Stimulated activated CD4-positive, alpha-beta T cell treated with anti-CD3 and anti-CD28 coated beads, TNF-alpha, amount 100 ng/mL, for 1 hour (primary cell): ENCODE results near the gene ZNF311.
A peak's percentile ranks its signal among the peaks of the same experiment; 100 is the strongest.

Experiments used
- DNase-seq, 3 donors: peaks; one replicate each; pipeline ENCODE4 v3.0.0-alpha.2; 2020; ENCODE audit warnings: low read depth in 3 of 3, low spot score in 1 of 3

The ZNF311 gene

DNA sequence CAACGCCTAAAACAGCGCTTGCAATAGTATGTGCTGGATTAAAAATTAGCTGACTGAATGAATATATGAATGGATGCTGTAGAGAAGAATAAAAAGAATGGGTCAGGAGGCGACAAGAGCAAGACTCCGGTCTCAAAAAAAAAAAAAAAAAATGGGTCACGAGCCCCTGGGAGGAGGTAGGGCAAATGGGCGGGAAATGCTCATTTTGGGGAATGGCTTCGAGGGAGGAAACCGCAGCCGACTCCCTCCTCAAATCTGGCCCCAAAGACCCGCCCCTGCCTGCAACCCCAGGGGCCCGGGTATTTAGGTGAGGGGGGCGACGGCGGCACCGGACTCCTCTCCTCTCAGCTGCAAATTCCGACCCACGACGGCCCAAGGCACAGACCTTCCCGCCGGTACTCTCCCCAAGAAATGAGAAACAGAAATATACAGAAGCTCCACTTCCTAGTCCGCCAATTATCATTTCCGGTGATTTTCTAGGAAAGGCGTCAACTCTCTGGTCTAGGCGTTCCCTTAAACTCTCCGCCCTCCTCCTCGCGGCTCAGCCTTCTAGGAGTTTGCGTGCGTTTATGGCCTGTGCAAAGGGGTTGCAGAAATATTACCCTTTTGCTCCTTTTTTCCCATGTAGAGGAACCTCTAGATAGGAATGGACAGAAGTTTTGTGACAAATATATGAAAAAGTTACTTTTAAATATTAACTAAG, at the start of gene ZNF311:
TSS of gene ZNF311 (minus strand) at position 133 of the 703 bp plus-strand sequence. CDS start 1,361 bp downstream, outside the sequence.
- no peak for DNase-seq

DNA sequence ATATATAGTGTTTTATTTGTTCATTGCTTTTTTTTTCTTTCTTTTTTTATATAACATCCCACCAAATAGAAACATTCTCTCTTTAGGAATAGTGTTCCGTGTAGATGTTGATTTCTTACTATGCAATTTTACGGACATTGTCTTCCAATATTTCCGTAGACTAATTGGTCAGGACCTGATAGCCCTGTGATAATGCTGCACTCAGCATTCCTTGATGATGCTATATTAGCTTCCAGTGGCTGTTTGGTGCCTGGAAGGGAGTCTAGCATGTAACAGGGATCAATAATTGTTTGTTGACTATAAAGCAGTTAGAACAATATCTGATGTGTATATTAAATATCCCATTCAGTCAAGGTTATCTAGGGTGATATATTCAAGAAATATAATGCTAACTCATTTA, 46.6 kb upstream of the ZNF311 start:
- DNase-seq = no peak

DNA sequence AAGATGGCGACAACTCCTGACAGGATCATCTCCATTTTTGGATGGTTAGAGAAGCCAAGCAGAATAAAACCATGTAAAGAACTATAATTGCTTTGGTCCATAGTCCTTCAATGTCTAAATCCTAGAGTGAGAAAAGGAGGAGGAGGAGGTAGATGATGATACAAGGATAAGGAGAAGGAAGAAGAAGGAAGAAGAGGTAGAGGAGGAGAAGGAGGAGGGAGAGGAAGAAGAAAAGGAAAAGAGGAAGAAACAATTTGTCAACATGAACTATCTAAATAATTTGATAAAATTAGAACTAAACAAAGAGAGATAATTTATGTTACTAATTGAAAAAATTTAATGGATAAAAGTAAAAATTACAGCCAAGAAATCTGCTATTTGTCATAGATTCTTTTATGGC, 40.0 kb upstream of the ZNF311 start, which contains the start of gene OR2W1:
TSS of gene OR2W1 (minus strand) at position 101 of the 400 bp plus-strand sequence. CDS start at position 101, 0 bp downstream.
- no peak for DNase-seq

DNA sequence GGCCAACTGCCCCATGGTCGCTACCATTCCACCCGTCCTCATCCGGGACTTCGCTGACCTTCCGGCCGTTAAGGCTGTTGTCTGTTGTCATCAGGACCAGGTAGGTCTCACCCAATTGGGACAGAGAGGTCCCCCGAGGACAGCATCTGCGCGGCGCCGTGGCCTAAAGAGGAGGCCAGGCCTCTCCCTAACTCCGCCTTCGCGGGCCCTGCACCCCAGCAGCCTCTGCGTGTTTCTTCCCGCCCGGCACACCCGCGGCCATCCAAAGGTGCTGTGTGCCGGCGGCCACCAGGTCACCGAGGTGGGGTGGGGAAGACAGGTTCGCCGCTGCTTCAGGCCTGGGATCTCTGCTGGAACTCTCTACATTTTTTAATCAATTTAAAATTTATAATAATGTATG, 30.8 kb upstream of the ZNF311 start:
- no peak for DNase-seq

DNA sequence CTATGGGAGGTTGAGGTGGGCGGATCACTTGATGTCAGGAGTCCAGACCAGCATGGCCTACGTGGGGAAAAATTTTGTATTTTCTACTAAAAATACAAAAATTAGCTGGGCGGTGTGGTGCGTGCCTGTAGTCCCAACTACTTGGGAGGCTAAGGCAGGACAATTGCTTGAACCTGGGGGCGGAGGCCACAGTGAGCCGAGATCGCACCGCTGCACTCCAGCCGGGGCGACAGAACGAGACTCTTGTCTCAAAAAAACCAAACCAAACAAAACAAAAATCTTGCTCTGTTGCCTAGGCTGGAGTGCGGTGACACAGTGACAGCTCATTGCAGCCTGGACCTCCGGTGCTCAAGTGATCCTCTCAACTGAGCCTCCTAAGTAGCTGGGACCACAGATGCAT, 23.7 kb upstream of the ZNF311 start:
- no peak for DNase-seq

GRCh38 chr6:29025927-29026585, 20.9 kb upstream of the ZNF311 start:
- no peak for DNase-seq

DNA sequence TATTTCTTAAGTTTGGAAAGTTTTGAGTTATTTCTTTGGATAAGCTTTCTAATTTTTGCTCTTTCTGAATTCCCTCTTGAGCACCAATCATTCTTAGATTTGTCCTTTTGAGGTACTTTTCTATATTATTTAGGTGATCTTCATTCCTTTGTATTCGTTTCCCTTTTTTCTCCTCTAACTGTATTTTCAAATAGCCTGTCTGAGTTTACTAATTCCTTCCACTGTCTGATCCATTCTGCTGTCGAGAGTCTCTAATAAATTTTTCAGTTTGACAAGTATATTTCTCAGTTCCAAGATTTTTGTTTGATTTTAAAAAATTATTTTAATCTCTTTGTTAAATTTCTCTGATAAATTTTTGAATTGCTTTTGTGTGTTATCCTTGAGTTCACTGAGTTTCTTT, 16.3 kb upstream of the ZNF311 start:
- DNase-seq = no peak

GRCh38 chr6:29019629-29020028, 14.5 kb upstream of the ZNF311 start:
- no peak for DNase-seq

GRCh38 chr6:29017428-29017802, 12.3 kb upstream of the ZNF311 start:
- DNase-seq = no peak

- DNase-seq = peak; percentile 58 to 70 (median 66)
Measured at GRCh38 chr6:29016559-29017427, 11.7 kb upstream of the ZNF311 start.

DNA sequence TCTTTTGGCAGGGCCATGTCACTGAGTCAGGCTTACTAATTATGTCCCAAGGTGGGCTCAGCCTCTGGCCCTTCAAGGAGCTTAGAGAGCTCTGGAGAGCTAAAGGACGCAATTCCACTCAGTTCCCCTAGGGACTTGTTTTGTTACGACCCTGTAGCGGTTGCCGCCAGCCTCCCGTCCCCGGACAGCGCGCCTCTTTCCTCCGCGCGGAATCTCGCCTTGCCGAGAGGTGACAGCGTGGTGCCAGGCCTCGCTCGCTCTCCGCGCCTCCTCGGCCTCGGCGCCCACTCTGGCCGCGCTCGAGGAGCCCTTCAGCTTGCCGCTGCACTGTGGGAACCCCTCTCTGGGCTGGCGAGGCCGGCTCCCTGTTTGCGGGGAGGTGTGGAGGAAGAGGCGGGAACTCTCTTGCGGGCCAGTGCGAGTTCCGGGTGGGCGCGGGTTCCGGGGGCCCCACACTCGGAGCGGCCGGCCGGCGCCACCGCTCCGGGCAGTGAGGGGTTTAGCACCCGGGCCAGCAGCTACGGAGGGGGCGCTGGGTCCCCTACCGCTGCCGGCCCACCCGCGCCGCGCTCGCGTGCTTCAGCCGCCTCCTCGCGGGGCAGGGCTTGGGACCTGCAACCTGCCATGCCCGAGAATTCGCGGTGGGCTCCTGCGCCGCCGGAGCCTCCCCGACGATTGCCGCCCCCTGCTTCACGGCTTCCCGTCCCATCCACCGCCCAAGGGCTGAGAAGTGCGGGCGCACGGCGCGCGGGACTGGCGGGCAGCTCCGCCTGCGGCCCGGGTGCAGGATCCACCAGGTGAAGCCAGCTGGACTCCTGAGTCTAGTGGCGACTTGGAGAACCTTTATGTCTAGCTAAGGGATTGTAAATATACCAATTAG, 9.9 kb upstream of the ZNF311 start:
- no peak for DNase-seq

- no peak for DNase-seq
Measured at GRCh38 chr6:29011276-29011734, 6.2 kb upstream of the ZNF311 start.

- DNase-seq = no peak
Measured at GRCh38 chr6:29009358-29009757, 4.2 kb upstream of the ZNF311 start.

GRCh38 chr6:29008089-29008488, 3.0 kb upstream of the ZNF311 start:
- DNase-seq = no peak

GRCh38 chr6:28996844-28997510, 8.1 kb downstream of the ZNF311 start:
- no peak for DNase-seq

- DNase-seq = no peak
Measured at GRCh38 chr6:28995093-28995650, 9.9 kb downstream of the ZNF311 start.

GRCh38 chr6:28988536-28989311, 16.4 kb downstream of the ZNF311 start:
- DNase-seq = peak in 2 of 3 donors; percentile 33 to 60

- DNase-seq = no peak
Measured at GRCh38 chr6:28985462-28986164, 19.5 kb downstream of the ZNF311 start.
